H9 (cell line): ENCODE data around the gene NUP210. TPM values are rescaled to one million over a fixed set of nuclear protein-coding genes. Genes with fewer than 3 reads are reported as not detected.

Experiments
- DNase-seq: peaks from one replicate; pipeline ENCODE4 v3.0.0-alpha.2; 2017
- H2AFZ ChIP-seq: one replicate; pipeline ENCODE4 v1.6.1; 2013; ENCODE audit warnings: mild to moderate bottlenecking, low read length, control low read depth, moderate library complexity
- H2AK5ac ChIP-seq: 2 replicates; pipeline ENCODE4 v1.6.1; 2013; ENCODE audit warnings: low read length, control low read depth, mixed read lengths; ENCODE audit not compliant: insufficient read length
- H2BK120ac ChIP-seq: one replicate; pipeline ENCODE4 v1.6.1; 2013; ENCODE audit warnings: low read depth, mild to moderate bottlenecking, low read length, control low read depth, inconsistent platforms; ENCODE audit not compliant: poor library complexity, severe bottlenecking
- H2BK12ac ChIP-seq: 2 replicates; pipeline ENCODE4 v1.6.1; 2013; ENCODE audit warnings: low read length, control low read depth, mixed read lengths, low read depth; ENCODE audit not compliant: insufficient read length
- H2BK15ac ChIP-seq: 2 replicates; pipeline ENCODE4 v1.6.1; 2013; ENCODE audit warnings: low read depth, low read length, control low read depth
- H2BK20ac ChIP-seq: one replicate; pipeline ENCODE4 v1.6.1; 2013; ENCODE audit warnings: low read depth, mild to moderate bottlenecking, low read length, control low read depth, inconsistent platforms; ENCODE audit not compliant: poor library complexity, severe bottlenecking
- H2BK5ac ChIP-seq: 2 replicates; pipeline ENCODE4 v1.6.1; 2013; ENCODE audit warnings: low read length, control low read depth, mixed read lengths; ENCODE audit not compliant: insufficient read length
- H3K14ac ChIP-seq: 2 replicates; pipeline ENCODE4 v1.6.1; 2013; ENCODE audit warnings: low read length, control low read depth; ENCODE audit not compliant: insufficient read depth
- H3K18ac ChIP-seq: 2 replicates; pipeline ENCODE4 v1.6.1; 2013; ENCODE audit warnings: low read depth, mild to moderate bottlenecking, mixed read lengths, low read length, control low read depth; ENCODE audit not compliant: insufficient read length
- H3K23ac ChIP-seq: 2 replicates; pipeline ENCODE4 v1.6.1; 2013; ENCODE audit warnings: low read length, control low read depth, mixed read lengths, low read depth; ENCODE audit not compliant: insufficient read length
- H3K23me2 ChIP-seq: 2 replicates; pipeline ENCODE4 v1.6.1; 2013; ENCODE audit warnings: low read depth, mild to moderate bottlenecking, mixed read lengths, low read length, control low read depth; ENCODE audit not compliant: insufficient read length, poor library complexity, severe bottlenecking
- H3K27ac ChIP-seq: 2 replicates; pipeline ENCODE4 v1.5.1; 2013; ENCODE audit warnings: low read length, control low read depth, mixed read lengths, low read depth; ENCODE audit not compliant: insufficient read length
- H3K27me3 ChIP-seq: 2 replicates; pipeline ENCODE4 v1.6.1; 2013; ENCODE audit warnings: low read length, control low read depth, inconsistent platforms; ENCODE audit not compliant: insufficient read depth
- H3K4ac ChIP-seq: 2 replicates; pipeline ENCODE4 v1.6.1; 2013; ENCODE audit warnings: low read depth, mild to moderate bottlenecking, control low read depth, inconsistent platforms, low read length, moderate library complexity
- H3K4me1 ChIP-seq: 2 replicates; pipeline ENCODE4 v1.6.1; 2013; ENCODE audit warnings: low read length, control low read depth, inconsistent platforms; ENCODE audit not compliant: insufficient read depth
- H3K4me2 ChIP-seq: 2 replicates; pipeline ENCODE4 v1.6.1; 2013; ENCODE audit warnings: low read length, control low read depth, mixed read lengths; ENCODE audit not compliant: insufficient read length, insufficient read depth
- H3K56ac ChIP-seq: 2 replicates; pipeline ENCODE4 v1.6.1; 2013; ENCODE audit warnings: low read depth, mild to moderate bottlenecking, mixed read lengths, low read length, control low read depth; ENCODE audit not compliant: insufficient read length
- H3K79me1 ChIP-seq: 2 replicates; pipeline ENCODE4 v1.6.1; 2013; ENCODE audit warnings: low read depth, mild to moderate bottlenecking, moderate library complexity, low read length, control low read depth, inconsistent platforms; ENCODE audit not compliant: insufficient read depth, poor library complexity, severe bottlenecking
- H3K79me2 ChIP-seq: 2 replicates; pipeline ENCODE4 v1.6.1; 2013; ENCODE audit warnings: low read length, control low read depth, inconsistent platforms; ENCODE audit not compliant: insufficient read depth
- H3K9ac ChIP-seq: 2 replicates; pipeline ENCODE4 v1.6.1; 2013; ENCODE audit warnings: low read length, control low read depth, mixed read lengths; ENCODE audit not compliant: insufficient read length; ENCODE audit errors: extremely low read depth
- H3K9me3 ChIP-seq: one replicate; pipeline ENCODE4 v1.6.1; 2013; ENCODE audit warnings: low read depth, low read length, inconsistent platforms; ENCODE audit not compliant: control insufficient read depth
- H3T11ph ChIP-seq: one replicate; pipeline ENCODE4 v1.6.1; 2013; ENCODE audit warnings: mild to moderate bottlenecking, low read length, control low read depth, inconsistent platforms
- H4K20me1 ChIP-seq: one replicate; pipeline ENCODE4 v1.6.1; 2013; ENCODE audit not compliant: control insufficient read depth, insufficient read length, insufficient read depth
- H4K5ac ChIP-seq: 2 replicates; pipeline ENCODE4 v1.6.1; 2013; ENCODE audit warnings: low read depth, mild to moderate bottlenecking, mixed read lengths, low read length, control low read depth; ENCODE audit not compliant: insufficient read length
- H4K8ac ChIP-seq: replicated peaks from 2 replicates; pipeline ENCODE4 v1.6.1; 2013; ENCODE audit warnings: low read length, control low read depth, mixed read lengths, low read depth; ENCODE audit not compliant: insufficient read length
- H4K91ac ChIP-seq: 2 replicates; pipeline ENCODE4 v1.6.1; 2013; ENCODE audit warnings: low read depth, mild to moderate bottlenecking, moderate library complexity, mixed read lengths, low read length, control low read depth; ENCODE audit not compliant: insufficient read length
- H3K27ac Mint-ChIP-seq, 3 experiments: 2 replicates in 2 of 3; 3 replicates in 1 of 3; pipeline ENCODE4 v1.8.0; 2020 to 2021; ENCODE audit warnings: mixed read lengths in 3 of 3, mild to moderate bottlenecking in 1 of 3, moderate library complexity in 1 of 3
- H3K27me3 Mint-ChIP-seq: 2 replicates; pipeline ENCODE4 v1.8.0; 2021; ENCODE audit warnings: low read depth, mild to moderate bottlenecking, moderate library complexity, mixed read lengths
- H3K36me3 Mint-ChIP-seq, 3 experiments: 2 replicates in 2 of 3; 3 replicates in 1 of 3; pipeline ENCODE4 v1.8.0; 2020 to 2021; ENCODE audit warnings: low read depth in 3 of 3, mixed read lengths in 3 of 3; ENCODE audit not compliant: insufficient read depth in 1 of 3
- H3K4me1 Mint-ChIP-seq, 2 experiments: 2 replicates each; pipeline ENCODE4 v1.8.0; 2020; ENCODE audit warnings: mixed read lengths in 2 of 2
- H3K4me3 Mint-ChIP-seq, 2 experiments: 2 replicates in 1 of 2; 3 replicates in 1 of 2; pipeline ENCODE4 v1.8.0; 2020 to 2021; ENCODE audit warnings: mild to moderate bottlenecking in 2 of 2, mixed read lengths in 2 of 2, moderate library complexity in 1 of 2
- H3K9me3 Mint-ChIP-seq, 2 experiments: 2 replicates in 1 of 2; 3 replicates in 1 of 2; pipeline ENCODE4 v1.8.0; 2020; ENCODE audit warnings: mild to moderate bottlenecking in 2 of 2, mixed read lengths in 2 of 2, moderate library complexity in 1 of 2
- CTCF ChIP-seq: fragments of 200-600 bp; sonication (generic); conservative IDR thresholded peaks from 3 replicates; pipeline ENCODE4 v1.8.0; 2021; ENCODE audit warnings: antibody characterized with exemption, mild to moderate bottlenecking
- WGBS: extraction: QIAGEN DNeasy Blood & Tissue Kit; methylation state at CpG from one replicate; pipeline ENCODE4 v1.1.7; 2013; ENCODE audit warnings: missing lambda C conversion rate, low lambda C conversion rate, mixed read lengths; ENCODE audit not compliant: insufficient read length; ENCODE audit errors: extremely low coverage; 5-methylcytosine and 5-hydroxymethylcytosine counted together
- total RNA-seq: library from RNA; stranded (reverse); gene quantifications from 2 replicates; pipeline ENCODE4 v1.2.1, GENCODE V29; 2021

The NUP210 gene
- total RNA-seq, 1 experiment from 2014 or later, result 48.8 TPM

- H2AFZ ChIP-seq, result no peak overlapping the region
- H2BK5ac ChIP-seq, result no peak overlapping the region
- no peaks in the 10 kb centered on the region for H4K20me1 ChIP-seq
- no peak for DNase-seq
- no peaks in the 10 kb centered on the region for H3K79me2 ChIP-seq
- no peak overlapping the region for H3K4me2 ChIP-seq
- no peak overlapping the region for H3K56ac ChIP-seq
- H3K9ac ChIP-seq, result no peak overlapping the region
- H3K27ac ChIP-seq, result no peak overlapping the region
- H2AK5ac ChIP-seq, result no peak overlapping the region
- Mint-ChIP-seq H3K4me3 (peak overlapping the region in 1 of 2 experiments; percentile 1; a peak in 1 of 5 replicates), H3K36me3 (peaks cover 25 to 47% (median 34%) of the 10 kb centered on the region in 3 experiments; a peak in 6 of 7 replicates), H3K27me3 (no peaks in the 10 kb centered on the region), H3K4me1 (peaks cover 52 to 56% of the 10 kb centered on the region in 2 experiments), H3K9me3 (peaks cover 0 to 3% of the 10 kb centered on the region in 2 experiments; a peak in 1 of 5 replicates), H3K27ac (peak overlapping the region; percentile 88 to 94 (median 91); a peak in 6 of 7 replicates)
- peaks cover 24% of the 10 kb centered on the region; the same call in 1 of the 2 replicates for H3K4me1 ChIP-seq
- H3K27me3 ChIP-seq, result no peaks in the 10 kb centered on the region
- no peak overlapping the region for H2BK120ac ChIP-seq
- H2BK15ac ChIP-seq, result no peak overlapping the region
- no peaks in the 10 kb centered on the region for H3K79me1 ChIP-seq
- H3K14ac ChIP-seq, result no peak overlapping the region; the same call in 1 of the 2 replicates
- no peak for TF ChIP-seq CTCF
- no peaks in the 10 kb centered on the region for H3K23me2 ChIP-seq
- H2BK12ac ChIP-seq, result no peak overlapping the region
- no peak overlapping the region for H3K18ac ChIP-seq
- H3K23ac ChIP-seq, result no peak overlapping the region
- H3T11ph ChIP-seq, result no peak overlapping the region
- no peaks in the 10 kb centered on the region for H3K9me3 ChIP-seq
- no peak overlapping the region for H2BK20ac ChIP-seq
- no CpG with 5 or more reads among the region's 3 CpGs for WGBS
- H3K4ac ChIP-seq, result no peak overlapping the region
- peak overlapping the region; percentile 29 for H4K91ac ChIP-seq
- no peak overlapping the region for H4K5ac ChIP-seq
- H4K8ac ChIP-seq, result no peak overlapping the region
These were observed 70.3 kb downstream of the NUP210 start for GRCh38 chr3:13349823-13350222.
